Cardiac fibroblast (primary cell): ENCODE data around the gene HOXD3.

Experiments
- DNase-seq, 2 donors: peaks; one replicate each; pipeline versions ENCODE4 v3.0.0 to v3.0.0-alpha.2; 2010; ENCODE audit warnings: low read depth in 2 of 2
- H3K4me3 ChIP-seq, 2 donors: replicated peaks in 1 of 2; 1 replicate in 1 of 2; 2 replicates in 1 of 2; pipeline ENCODE4 v1.5.1; 2011; ENCODE audit warnings: low read depth in 2 of 2, low read length in 2 of 2, mild to moderate bottlenecking in 2 of 2, moderate library complexity in 1 of 2
- CTCF ChIP-seq: IDR thresholded peaks from one replicate; pipeline ENCODE4 v1.5.1; 2011; ENCODE audit warnings: low read depth, mild to moderate bottlenecking, low read length, inconsistent platforms

Gene HOXD3

GRCh38 chr2:176122052-176122682, 34.9 kb upstream of the HOXD3 start:
- no peak for TF ChIP-seq CTCF
- peak overlapping the region in 1 of 2 donors; percentile 2 for H3K4me3 ChIP-seq
- no peak for DNase-seq

GRCh38 chr2:176122683-176123410, 34.3 kb upstream of the HOXD3 start, which contains the start of gene HOXD9:
HOXD9 (plus strand) TSS chr2:176122719; CDS start chr2:176122769, 50 bp downstream.
- peak within 1 kb of the TSS in 1 of 2 donors; percentile 2 for H3K4me3 ChIP-seq
- DNase-seq: no peak

GRCh38 chr2:176123411-176124109, 33.5 kb upstream of the HOXD3 start:
- no peak for TF ChIP-seq CTCF
- H3K4me3 ChIP-seq: no peak overlapping the region
- no peak for DNase-seq

More at GRCh38 chr2:176122683-176123410, 34.3 kb upstream of the HOXD3 start, which contains the start of gene HOXD9:
- TF ChIP-seq CTCF: no peak

- DNase-seq: no peak
- H3K4me3 ChIP-seq: no peak overlapping the region
Observed at GRCh38 chr2:176124110-176124946, 32.8 kb upstream of the HOXD3 start.

GRCh38 chr2:176124947-176125771, 31.9 kb upstream of the HOXD3 start:
- TF ChIP-seq CTCF: no peak
- no peak for DNase-seq
- no peak overlapping the region for H3K4me3 ChIP-seq

More at GRCh38 chr2:176124110-176124946, 32.8 kb upstream of the HOXD3 start:
- no peak for TF ChIP-seq CTCF
